Activated naive CD8-positive, alpha-beta T cell (primary cell): ENCODE measurements around the gene RTL10.
A peak's percentile ranks its signal among the peaks of the same experiment; 100 is the strongest.

Experiments used
- H3K27ac Mint-ChIP-seq: one replicate; pipeline ENCODE4 v1.8.0; 2021; ENCODE audit warnings: mixed read lengths
- H3K27me3 Mint-ChIP-seq: one replicate; pipeline ENCODE4 v1.8.0; 2021; ENCODE audit warnings: mixed read lengths
- H3K36me3 Mint-ChIP-seq: one replicate; pipeline ENCODE4 v1.8.0; 2021; ENCODE audit warnings: mixed read lengths
- H3K4me1 Mint-ChIP-seq: one replicate; pipeline ENCODE4 v1.8.0; 2021; ENCODE audit warnings: low read depth, mixed read lengths
- H3K4me3 Mint-ChIP-seq: one replicate; pipeline ENCODE4 v1.8.0; 2021; ENCODE audit warnings: mild to moderate bottlenecking, mixed read lengths
- H3K9me3 Mint-ChIP-seq: one replicate; pipeline ENCODE4 v1.8.0; 2021; ENCODE audit warnings: low read depth, mixed read lengths

RTL10 gene

DNA sequence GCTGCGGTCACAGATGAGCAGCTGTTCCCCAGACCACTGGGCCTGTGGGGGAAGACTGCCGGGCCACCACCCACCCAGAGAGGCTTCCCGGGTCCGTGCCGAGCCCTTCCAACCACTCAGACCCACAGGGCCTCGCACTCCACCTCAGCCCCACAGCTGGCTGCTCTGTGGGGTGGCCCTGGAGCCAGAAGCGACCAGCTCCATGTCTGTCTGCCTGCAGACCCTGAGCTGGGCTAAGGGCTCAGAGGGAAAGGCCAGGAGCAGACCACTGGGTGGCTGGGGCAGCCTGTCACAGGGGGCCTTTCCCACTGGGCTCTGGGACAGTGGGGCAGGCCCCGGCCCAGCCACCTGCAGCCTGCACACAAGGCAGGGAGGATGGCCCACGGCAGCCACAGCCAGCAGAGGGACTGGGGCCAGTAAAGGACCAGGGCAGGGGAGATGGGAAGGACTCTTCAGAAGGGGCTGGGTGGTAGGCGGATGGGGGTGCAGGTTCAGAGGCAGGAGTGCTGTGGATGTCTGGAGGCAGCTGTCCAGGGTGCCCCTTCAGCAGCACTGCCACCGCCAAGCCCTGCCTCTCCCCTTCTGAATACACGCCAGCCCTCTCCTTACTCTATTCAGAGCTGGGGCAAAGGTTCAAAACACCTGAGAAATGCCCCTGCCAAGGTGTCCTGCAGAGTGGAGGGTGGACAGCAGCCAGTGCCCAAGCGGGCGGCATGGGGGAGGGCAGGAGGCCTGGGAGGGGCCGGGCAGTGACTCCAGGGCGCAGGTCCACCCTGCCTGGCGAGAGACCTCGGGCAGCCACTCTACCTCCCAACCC is 32.2 kb downstream of the RTL10 start:
- Mint-ChIP-seq H3K4me3 (no peak overlapping the region), H3K27me3 (no peaks in the 10 kb centered on the region)

GRCh38 chr22:19821523-19822300 is 33.0 kb downstream of the RTL10 start:
- no peaks in the 10 kb centered on the region for H3K27me3 Mint-ChIP-seq
- H3K4me3 Mint-ChIP-seq: no peak overlapping the region
- H3K36me3 Mint-ChIP-seq: peaks cover 4% of the 10 kb centered on the region
- H3K9me3 Mint-ChIP-seq: no peaks in the 10 kb centered on the region
- H3K4me1 Mint-ChIP-seq: peaks cover 4% of the 10 kb centered on the region
- H3K27ac Mint-ChIP-seq: no peak overlapping the region

More for the DNA sequence above, 32.2 kb downstream of the RTL10 start:
- Mint-ChIP-seq H3K4me1 (peaks cover 4% of the 10 kb centered on the region), H3K9me3 (no peaks in the 10 kb centered on the region), H3K36me3 (peaks cover 5% of the 10 kb centered on the region), H3K27ac (no peak overlapping the region)

- no peak overlapping the region for H3K4me3 Mint-ChIP-seq
- no peaks in the 10 kb centered on the region for H3K27me3 Mint-ChIP-seq
Measured at GRCh38 chr22:19820880-19821522, 33.7 kb downstream of the RTL10 start.

DNA sequence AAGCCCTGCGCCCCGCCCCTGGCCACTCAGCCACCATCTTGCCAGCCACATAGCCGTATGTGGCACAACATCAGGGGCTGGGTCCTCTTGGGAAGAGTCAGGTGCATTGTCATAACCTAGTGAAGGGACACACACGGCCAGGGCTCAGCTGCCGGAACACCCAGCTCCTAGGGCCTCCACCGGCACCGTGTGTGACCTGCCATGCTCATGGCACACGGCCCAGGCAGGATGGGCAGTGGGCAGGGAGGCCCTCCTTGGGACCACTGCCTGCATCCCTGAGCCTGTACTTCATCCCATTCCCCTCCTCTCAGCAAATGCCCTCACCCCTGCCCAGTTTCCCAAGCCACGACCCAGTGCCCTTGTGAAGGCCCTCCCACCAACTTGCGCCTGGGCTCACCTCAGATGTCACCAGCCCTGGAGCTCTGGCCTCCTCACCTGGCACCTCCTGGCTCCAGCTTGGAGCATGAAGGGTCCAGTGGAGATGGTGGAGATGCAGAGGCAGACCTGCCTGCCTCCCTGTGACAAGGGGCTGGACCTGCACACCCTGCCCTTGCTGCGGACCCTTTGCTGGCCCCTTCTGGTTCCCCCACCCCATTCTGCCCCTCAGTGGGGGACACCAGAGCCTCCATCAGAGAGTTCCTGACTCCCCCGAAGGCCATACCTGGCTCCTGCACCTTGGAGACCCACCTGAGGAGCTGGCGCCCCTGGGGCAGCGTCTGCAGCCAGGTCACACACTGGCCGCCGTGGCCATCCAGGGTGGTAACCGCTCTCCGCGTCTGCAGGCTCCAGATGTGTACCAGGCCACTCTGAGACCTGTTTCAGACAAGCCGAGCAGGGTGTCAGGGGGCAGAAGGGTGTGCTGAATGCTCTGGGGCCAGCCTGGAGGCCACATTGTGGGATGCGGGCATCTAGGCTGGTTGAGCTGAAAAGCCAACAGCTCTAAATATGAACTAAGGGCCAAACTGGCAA is 34.5 kb downstream of the RTL10 start:
- H3K27ac Mint-ChIP-seq: no peak overlapping the region
- H3K4me3 Mint-ChIP-seq: no peak overlapping the region
- no peaks in the 10 kb centered on the region for H3K36me3 Mint-ChIP-seq
- H3K4me1 Mint-ChIP-seq: peaks cover 3% of the 10 kb centered on the region
- H3K27me3 Mint-ChIP-seq: no peaks in the 10 kb centered on the region
- H3K9me3 Mint-ChIP-seq: no peaks in the 10 kb centered on the region

More at GRCh38 chr22:19820880-19821522, 33.7 kb downstream of the RTL10 start:
- Mint-ChIP-seq H3K27ac (no peak overlapping the region), H3K9me3 (no peaks in the 10 kb centered on the region), H3K4me1 (peaks cover 3% of the 10 kb centered on the region), H3K36me3 (no peaks in the 10 kb centered on the region)

GRCh38 chr22:19819208-19819910 is 35.3 kb downstream of the RTL10 start:
- Mint-ChIP-seq H3K27me3 (no peaks in the 10 kb centered on the region), H3K27ac (no peak overlapping the region), H3K4me1 (peaks cover 3% of the 10 kb centered on the region), H3K4me3 (no peak overlapping the region), H3K9me3 (no peaks in the 10 kb centered on the region), H3K36me3 (no peaks in the 10 kb centered on the region)

DNA sequence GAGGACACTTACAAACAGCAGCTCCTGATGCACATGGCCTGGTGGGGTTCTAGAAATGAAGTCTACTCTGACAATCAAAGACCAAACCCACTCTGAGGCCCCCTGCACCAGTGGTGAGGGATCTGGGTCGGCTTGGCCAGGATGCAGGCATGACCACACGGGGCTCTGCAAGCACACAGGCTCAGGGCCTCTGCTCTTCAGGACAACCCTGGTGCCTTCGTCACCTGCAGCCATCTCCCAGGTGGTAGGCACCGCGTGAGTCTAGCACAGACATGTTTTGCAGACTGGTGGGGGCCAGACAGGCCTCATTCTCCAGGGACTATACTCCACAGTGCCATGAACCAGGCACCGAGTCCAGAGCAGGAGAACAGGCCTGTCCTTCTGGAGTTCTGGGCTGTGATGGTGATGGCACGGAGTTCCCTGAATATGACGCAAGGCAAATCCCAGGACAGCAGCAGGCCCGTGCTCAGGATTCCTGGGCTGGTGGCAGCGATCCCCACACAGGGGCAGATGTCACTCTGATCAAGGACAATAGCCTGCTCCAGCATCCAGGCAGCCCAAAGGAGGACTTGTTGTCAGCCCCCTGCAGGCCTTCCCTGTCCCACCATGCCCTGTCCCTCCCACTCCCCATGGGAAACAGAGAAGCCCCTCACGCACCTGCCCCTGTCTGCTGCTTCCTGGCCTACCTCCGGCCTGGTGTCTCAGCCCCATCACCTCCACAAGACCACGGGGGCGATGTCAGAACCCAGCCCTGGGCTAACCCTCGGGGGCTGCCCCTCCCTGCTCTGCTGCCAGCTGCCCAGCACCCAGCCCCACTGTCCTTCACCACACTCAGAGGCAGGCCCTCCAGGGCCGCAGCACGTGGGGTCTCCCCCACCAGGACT is 36.1 kb downstream of the RTL10 start:
- no peaks in the 10 kb centered on the region for H3K36me3 Mint-ChIP-seq
- H3K4me3 Mint-ChIP-seq: no peak overlapping the region
- H3K27ac Mint-ChIP-seq: no peak overlapping the region
- peaks cover under 1% of the 10 kb centered on the region for H3K4me1 Mint-ChIP-seq
- no peaks in the 10 kb centered on the region for H3K9me3 Mint-ChIP-seq
- H3K27me3 Mint-ChIP-seq: no peaks in the 10 kb centered on the region

DNA sequence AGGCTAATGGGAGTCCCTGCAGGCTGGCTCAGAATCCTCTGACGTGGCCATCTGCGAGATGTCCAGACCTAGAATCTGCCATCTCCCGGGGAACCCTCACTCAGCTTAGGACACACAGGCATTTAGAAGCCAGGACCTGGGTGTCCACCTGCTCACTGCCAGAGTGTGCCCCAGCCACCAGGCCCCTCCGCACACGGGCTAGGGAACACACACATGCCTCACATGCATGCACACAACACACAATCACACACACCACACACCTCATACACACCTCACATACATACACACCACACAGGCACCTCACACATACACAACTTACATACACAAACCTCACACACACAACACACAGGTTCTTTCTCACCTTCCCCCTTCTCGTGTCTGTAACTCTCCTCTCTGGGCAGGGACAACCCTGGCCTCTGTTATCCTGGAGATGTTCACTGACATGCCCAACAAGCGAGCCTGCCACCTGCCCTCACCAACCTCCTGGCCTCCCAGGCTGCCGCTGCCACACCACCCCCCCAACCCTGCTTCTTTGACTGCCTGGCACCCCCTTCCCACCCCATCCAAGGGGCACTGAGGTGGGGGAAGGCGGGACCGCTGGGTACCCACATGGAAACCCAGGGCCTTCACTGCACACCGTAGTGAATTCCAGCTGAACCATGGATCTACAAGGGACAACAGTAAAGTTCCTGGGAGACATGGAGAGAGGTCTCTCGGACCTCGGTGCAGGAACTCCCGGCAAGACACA is 38.1 kb downstream of the RTL10 start:
- no peaks in the 10 kb centered on the region for H3K27me3 Mint-ChIP-seq
- no peaks in the 10 kb centered on the region for H3K4me1 Mint-ChIP-seq
- H3K36me3 Mint-ChIP-seq: no peaks in the 10 kb centered on the region
- no peaks in the 10 kb centered on the region for H3K9me3 Mint-ChIP-seq
- peak overlapping the region; percentile 5 for H3K4me3 Mint-ChIP-seq
- H3K27ac Mint-ChIP-seq: no peak overlapping the region

DNA sequence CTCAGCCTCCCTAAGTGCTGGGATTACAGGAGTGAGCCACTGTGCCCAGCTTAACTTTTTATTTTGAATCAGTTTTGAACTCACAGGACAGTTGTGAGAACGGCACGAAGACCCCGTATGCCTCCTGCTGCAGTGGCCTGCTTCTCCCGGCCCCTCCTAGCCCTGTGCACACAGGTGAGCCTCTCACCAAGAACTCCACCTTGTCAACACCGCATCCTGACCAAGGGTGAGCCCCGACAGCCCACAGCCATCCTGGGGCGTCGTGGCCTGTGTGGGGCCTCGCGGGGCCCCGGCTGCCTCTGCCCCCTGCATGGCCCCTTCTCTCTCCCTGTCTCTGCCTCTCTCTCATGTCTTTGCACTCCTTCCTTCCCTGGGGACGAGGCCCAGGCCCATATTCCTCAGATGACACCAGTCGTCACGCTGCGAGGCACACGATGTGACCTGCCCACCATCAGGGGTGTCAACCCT is 38.8 kb downstream of the RTL10 start:
- Mint-ChIP-seq H3K4me1 (peaks cover 2% of the 10 kb centered on the region), H3K9me3 (no peaks in the 10 kb centered on the region), H3K36me3 (no peaks in the 10 kb centered on the region), H3K4me3 (no peak overlapping the region), H3K27me3 (no peaks in the 10 kb centered on the region), H3K27ac (no peak overlapping the region)

GRCh38 chr22:19815093-19815822 is 39.4 kb downstream of the RTL10 start:
- Mint-ChIP-seq H3K36me3 (no peaks in the 10 kb centered on the region), H3K4me1 (peaks cover 4% of the 10 kb centered on the region), H3K4me3 (no peak overlapping the region), H3K9me3 (no peaks in the 10 kb centered on the region), H3K27me3 (no peaks in the 10 kb centered on the region), H3K27ac (no peak overlapping the region)

DNA sequence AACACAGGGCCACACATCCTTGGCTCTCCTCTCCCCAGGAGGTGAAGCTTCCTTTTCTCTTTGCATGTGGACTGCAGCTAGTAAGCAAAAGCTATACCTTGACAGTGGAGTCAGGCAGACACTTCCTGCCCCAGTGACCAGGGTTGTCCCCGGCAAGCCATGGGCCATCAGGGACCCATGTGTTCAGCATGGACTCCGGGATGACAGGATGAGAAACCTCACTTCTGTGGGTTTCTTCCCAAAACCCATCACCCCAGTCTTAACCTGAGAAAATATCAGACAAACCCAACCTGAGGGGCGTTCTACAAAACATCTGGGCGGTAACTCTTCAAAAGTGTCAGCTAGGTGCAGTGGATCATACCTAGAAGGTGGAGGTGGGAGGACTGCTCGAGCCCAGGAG is 40.2 kb downstream of the RTL10 start:
- H3K4me3 Mint-ChIP-seq: no peak overlapping the region
- H3K27me3 Mint-ChIP-seq: no peaks in the 10 kb centered on the region
- H3K36me3 Mint-ChIP-seq: no peaks in the 10 kb centered on the region
- no peaks in the 10 kb centered on the region for H3K9me3 Mint-ChIP-seq
- H3K27ac Mint-ChIP-seq: no peak overlapping the region
- peaks cover 4% of the 10 kb centered on the region for H3K4me1 Mint-ChIP-seq

- Mint-ChIP-seq H3K27me3 (no peaks in the 10 kb centered on the region), H3K36me3 (no peaks in the 10 kb centered on the region), H3K4me3 (no peak overlapping the region), H3K4me1 (peaks cover 4% of the 10 kb centered on the region), H3K9me3 (no peaks in the 10 kb centered on the region), H3K27ac (no peak overlapping the region)
Measured at GRCh38 chr22:19812910-19813309, 41.8 kb downstream of the RTL10 start.
